HG03575 (cell line): ENCODE data around the gene TIMM29.
"Not testable (repeated sequence)": the region's sequence is repeated elsewhere in the genome, so short reads cannot be mapped to it uniquely, and the experiment has no call there.

Source experiments
- ATAC-seq: cut with Tn5 transposase; IDR thresholded peaks from one replicate; pipeline ENCODE4 v1.9.1; 2021; ENCODE audit not compliant: unreplicated experiment, insufficient number of reproducible peaks, low FRiP score; ENCODE audit errors: extremely low read depth

Gene TIMM29

DNA sequence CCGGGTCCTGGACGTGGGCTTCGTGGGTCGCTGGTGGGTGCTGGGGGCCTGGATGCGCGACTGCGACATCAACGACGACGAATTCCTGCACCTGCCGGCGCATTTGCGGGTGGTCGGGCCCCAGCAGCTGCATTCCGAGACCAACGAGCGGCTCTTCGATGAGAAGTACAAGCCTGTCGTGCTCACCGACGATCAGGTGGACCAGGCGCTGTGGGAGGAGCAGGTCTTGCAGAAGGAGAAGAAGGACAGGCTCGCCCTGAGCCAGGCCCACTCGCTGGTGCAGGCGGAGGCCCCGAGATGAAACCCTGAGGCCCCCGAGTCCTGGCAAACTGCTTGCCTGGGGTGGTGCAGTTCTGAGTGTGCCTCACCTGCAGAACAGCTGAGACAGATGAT, 787 bp downstream of the TIMM29 start:
- ATAC-seq, result no peak

DNA sequence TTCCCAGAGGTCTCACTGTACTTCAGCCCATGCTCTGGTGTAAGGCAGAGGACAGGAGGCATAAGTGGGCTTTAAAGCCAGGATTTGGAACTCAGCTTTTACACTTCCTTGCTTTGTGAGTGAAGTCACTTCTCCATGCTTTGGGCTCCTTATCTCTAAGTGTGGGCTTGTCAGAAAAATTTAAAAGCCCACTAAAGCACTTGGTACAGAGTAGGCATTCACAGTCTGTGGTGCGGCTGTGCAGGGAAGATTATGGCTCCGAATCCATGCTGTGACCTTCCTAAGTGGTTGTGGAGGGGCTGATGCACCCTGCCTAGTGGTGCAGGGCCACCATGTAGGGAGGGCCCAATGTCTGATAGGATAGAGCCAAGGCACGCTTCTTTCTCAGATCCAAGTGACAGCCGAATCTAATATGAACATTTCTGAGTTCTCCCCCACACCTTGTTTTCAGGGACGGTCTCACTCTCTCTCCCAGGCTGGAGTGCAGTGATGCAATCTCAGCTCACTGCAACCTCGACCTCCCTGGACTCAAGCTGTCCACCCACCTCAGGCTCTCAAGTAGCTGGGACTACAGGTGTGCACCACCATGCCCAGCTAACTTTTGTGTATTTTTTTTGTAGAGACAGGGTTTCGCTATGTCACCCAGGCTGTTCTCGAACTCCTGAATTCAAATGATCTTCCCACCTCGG, 6.9 kb downstream of the TIMM29 start:
- no peak for ATAC-seq

DNA sequence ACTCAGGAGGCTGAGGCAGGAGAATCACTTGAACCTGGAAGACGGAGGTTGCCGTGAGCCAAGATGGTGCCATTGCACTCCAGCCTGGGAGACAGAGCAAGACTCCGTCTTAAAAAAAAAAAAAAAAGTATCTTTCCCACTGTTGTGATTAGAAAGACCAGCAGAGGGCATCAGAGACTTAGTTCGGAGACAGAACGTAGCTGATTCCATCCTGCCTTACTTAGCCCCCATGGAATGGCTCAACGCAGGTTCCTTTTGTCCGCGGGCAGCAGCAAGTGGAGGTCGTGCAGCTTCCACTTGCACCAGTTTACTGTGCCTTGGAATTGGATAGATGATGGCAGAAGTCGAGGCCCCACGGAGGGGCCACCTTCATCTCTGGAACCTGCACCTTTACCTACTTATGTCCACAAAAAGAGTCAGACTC, 8.1 kb downstream of the TIMM29 start:
- ATAC-seq, result no peak

DNA sequence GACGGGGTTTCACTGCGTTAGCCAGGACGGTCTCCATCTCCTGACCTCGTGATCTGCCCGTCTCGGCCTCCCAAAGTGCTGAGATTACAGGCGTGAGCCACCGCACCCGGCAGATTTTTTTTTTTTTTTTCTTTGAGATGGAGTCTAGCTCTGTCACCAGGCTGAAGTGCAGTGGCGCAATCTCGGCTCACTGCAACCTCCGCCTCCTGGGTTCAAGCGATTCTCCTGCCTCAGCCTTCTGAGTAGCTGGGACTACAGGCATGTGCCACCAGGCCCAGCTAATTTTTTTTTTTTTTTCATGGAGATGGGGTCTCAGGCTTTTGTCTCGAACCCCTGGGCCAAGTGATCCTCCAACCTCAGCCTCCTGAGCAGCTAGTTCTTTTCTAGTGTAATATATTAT, 13.0 kb downstream of the TIMM29 start:
- ATAC-seq, result not testable (repeated sequence)

DNA sequence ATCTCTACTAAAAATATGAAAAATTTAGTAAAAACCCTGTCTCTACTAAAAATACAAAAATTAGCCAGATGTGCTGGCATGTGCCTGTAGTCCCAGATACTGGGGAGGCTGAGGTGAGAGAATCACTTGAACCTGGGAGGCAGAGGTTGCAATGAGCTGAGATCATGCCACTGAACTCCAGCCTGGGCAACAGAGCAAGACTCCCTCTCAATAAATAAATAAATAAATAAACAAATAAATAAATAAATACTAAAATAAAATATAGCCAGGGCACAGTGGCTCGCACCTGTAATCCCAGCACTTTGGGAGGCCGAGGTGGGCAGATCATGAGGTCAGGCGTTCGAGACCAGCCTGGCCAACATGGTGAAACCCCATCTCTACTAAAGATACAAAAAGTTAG, 14.8 kb downstream of the TIMM29 start:
- ATAC-seq, result not testable (repeated sequence)

DNA sequence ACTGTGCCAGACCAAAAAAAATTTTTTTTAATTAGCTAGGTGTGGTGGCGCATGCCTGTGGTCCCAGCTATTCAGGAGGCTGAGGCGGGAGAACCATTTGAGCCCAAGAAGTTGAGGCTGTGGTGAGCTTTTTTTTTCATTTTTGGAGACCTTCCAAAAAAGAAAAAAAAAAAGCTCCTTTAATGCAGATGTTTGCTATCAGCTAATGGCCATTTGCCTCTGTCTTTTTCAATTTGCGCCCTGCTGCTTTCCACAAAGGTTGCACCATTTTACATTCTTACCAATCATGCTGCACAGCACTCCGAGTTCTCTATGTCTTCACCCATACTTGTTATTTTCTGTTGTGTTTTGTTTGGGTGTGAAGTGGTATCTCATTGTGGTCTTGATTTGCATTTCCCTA, 16.7 kb downstream of the TIMM29 start:
- no peak for ATAC-seq

DNA sequence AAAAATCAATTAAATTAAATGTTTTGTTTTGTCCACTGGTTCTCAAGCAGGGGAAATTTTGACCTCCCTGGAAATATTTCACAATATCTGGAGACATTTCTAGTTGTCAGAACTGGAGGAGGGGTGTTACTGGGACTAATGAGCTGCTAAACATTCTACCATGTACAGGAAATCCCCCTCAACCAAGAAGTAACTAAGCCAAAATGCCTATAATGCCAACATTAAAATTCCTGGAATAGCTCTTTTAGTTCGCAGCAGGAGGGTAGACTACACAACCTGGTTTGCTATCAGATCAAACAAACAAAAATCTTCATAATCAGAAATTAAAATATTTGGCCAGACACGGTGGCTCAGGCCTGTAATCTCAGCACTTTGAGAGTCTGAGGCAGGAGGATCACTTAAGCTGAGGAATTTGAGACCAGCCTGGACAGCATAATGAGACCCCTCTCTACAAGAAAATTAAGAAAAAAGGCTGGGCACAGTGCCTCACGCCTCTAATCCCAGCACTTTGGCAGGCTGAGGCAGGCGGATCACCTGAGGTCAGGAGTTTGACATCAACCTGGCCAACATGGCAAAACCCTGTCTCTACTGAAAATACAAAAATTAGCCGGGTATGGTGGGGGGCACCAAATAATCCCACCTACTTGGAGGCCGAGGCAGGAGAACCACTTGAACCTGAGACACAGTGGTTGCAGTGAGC, 18.5 kb downstream of the TIMM29 start:
- ATAC-seq, result no peak

DNA sequence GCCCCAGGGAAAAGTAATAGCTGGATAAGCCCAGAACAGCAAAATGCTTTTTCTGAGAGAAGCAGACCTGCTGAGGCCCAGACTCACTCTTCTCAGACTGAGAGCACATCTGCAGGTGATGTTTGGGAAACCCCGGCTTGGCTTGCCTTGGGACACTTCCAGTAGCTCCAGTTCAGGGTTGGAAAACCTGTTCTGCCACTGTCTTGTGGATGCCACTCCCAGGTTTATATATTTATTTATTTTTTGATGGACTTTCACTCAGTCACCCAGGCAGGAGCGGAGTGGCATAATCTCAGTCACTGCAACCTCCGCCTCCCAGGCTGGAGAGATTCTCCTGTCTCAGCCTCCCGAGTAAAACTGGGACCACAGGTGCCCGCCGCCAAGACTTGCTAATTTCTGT, 24.2 kb downstream of the TIMM29 start:
- no peak for ATAC-seq

DNA sequence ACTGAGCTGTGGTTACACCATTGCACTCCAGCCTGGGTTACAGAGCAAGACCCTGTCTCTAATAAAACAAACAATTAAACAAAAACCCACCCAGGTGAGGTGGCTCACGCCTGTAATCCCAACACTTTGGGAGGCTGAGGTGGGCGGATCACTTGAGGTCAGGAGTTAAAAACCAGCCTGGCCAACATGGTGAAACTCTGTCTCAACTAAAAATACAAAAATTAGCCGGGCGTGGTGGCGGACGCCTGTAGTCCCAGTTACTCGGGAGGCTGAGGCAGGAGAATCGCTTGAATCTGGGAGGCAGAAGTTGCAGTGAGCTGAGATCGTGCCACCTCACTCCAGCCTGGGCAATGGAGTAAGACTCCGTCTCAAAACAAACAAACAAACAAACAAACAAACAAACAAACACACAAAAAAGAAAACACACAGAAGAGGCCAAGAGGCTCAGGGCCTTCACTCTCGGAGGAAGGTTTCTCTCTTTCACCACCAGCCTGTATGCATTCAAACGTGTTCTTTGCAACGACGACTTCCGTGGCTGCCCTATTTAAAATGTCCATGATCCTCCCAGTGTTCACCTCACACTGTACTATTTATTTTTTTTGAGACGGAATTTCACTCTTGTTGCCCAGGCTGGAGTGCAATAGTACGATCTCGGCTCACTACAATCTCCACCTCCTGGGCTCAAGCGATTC, 30.8 kb downstream of the TIMM29 start:
- not testable (repeated sequence) for ATAC-seq

DNA sequence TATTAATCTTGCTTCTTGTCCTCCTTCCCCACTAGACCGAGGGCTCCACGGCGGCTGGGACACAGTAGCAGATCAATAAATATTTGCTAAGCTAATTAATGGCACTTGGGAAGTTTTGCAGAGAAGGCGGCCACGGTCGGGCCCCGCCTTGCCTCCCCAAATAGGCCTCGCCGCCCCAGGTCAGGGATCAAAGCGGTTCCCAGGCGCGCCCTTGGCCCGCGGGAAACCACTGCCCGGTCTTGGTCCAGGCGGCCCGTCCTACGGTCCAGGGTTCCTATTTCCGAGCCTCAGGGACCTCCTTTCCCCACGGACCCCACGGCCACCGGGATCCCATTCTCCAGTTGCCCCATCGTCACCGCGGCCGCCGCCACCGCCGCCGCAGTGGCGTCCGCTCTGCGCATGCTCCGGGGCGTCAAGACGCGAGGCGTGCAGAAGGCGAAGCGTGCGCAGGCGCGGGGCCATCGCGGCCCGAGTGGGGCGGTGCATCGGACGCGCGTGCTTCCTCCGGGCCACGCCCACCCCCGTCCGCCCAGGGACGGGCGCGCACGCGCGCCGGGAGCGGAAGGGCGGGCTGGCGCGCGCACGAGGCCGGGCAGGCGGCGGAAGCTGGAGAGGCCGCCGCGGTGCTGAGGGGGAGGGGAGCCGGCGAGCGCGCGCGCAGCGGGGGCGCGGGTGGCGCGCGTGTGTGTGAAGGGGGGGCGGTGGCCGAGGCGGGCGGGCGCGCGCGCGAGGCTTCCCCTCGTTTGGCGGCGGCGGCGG, 31.9 kb downstream of the TIMM29 start, which contains the start of gene SMARCA4:
SMARCA4 (plus strand) TSS at position 717 of the 759 bp plus-strand sequence. CDS start 23,122 bp downstream, outside the sequence.
- no peak for ATAC-seq

DNA sequence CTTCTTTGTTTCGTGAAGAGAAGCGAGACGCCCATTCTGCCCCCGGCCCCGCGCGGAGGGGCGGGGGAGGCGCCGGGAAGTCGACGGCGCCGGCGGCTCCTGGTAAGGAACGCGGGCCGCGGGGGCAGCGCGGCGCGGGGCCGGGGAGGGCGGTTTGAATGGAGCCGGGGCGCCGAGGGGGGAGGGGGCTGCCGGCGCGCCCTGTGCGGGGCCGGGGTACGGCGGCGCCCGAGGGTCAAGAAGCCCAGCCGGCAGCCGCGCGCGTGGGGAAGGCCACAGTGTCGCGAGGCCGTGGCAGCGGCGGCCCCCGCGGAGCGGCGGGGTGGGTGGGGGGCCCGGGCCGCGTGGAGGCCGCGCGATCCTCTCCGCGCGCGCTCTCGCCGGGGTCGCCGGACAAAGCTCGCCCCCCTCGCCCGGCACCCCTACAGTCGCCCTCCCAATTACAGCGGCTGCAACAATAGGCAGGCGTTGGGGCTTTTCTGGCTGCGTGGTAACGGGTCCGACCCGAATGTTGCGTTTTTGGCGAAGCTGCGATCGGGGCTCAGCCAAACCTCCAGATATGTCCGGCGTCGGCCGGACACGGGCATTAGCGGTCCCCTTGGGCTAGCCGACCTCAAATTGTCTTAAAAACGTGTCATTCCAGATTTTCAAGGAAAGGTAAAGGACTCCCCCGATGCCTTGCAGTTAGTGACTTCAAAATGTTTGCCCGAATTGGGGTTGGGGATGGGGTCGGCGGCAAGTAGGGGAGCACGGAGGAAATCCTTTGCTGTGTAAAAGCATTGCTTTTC, 32.7 kb downstream of the TIMM29 start:
- ATAC-seq, result no peak

DNA sequence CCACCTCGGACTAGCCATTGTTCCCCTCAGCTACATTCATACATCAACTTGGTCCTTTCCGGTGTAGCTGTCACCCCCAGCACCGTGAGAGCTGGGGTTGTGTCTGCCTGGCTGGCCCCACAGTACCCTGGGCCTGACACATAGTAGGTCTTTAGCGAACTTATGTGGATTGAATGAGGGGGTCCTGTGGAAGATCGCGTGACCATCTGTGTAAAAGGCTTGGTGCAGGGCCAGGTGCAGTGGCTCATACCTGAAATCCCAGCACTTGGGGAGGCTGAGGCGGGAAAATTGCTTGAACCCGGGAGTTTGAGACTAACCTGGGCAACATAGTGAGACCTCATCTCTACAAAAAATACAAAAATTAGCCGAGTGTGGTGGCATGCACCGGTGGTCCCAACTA, 34.3 kb downstream of the TIMM29 start:
- ATAC-seq, result no peak

DNA sequence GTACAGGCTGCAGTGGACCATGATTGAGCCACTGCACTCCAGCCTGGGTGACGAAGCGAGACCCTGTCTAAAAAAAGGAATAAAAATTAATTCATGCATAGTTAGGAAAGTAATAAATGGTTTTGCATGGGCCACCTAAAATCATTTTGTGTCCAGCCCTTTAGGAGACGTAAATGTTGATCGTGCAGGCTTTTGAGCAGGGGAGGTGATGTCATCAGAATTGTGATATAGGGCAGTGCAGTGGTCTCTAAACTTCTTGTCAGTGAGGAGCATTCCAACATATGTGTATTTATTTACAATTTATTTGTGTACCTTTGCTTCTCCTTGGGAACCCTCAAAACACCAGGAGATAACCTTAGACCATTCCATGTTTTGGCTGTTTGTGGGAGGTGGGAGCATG, 35.3 kb downstream of the TIMM29 start:
- no peak for ATAC-seq

DNA sequence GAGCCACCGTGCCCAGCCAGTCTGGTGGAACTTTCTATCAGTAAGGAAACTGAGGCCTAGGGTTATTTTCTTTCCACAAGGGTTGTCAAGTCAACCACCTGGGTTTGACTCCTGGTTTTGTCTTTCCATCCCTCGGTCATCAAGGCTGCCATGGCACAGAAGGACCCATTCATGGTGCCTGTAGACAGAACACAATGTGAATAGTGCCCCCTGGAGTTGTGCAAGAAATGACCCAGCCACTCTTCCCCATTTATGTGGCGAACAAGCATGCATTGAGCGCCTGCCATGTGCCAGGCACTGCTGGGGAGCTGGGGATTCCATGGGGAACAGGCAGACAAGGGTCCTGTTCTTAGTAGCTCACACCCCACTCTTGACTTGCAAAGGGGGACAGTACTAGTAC, 36.3 kb downstream of the TIMM29 start:
- no peak for ATAC-seq

DNA sequence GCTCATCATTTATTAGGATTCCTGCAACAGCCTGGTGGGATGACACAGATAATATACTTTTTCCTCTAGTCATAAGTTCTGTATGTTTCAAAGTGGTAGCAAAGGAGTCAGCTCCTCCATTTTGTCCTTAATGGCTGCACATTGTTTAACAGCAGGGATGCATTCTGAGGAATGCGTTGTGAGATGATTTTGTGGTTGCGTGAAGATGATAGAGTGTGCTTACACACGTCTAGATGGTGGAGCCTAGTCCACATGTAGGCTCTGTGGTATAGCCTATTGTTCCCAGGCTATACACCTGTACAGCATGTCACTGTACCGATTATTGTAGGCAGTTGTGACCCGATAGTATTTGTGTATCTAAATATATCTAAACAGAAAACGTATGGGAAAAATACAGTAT, 36.8 kb downstream of the TIMM29 start:
- ATAC-seq, result no peak

DNA sequence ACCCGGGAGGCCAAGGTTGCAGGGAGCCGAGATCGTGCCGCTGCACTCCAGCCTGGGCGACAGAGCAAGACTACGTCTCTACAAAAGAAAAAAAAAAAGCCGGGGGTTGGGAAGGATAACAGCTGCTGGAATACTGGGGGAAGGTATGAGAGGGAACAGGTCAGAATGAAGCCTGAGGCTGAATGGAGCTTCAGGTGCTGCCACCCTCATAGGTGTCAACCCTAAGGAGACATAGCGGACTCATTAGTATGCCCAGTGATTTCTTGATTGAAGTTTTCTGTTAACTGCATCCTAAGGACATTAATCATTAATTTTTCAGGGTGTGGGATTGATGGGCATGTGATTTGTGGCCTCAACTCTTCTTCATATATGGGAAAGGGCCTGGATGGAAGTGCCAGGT, 38.2 kb downstream of the TIMM29 start:
- no peak for ATAC-seq

DNA sequence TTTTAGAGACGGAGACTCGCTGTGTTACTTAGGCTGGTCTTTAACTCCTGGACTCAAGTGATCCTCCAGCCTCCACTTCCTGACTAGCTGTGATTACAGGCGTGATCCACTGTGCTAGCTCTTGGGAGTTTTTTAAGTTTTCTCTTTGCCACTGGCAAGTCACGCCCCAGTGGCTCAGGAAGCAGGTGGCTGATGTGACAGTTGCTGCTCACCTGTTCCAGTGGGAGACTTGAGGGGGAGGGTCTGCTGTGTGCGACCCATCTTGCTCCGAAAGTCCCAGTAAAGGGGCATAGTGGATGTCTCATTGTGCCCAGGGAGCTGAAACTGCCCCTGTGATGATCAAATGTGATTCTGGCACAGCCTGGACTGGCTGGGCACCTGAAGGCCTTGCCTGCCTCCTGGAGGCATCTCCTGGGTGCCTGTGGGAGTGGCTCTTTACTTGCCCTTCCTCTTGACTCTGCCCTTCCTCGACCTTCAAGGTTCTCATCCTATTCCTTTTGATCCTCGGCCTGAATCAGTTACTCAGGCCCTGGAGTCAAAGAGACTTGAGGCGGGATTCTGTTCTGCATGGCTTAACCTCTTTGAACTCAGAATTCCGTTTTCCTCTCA, 40.0 kb downstream of the TIMM29 start:
- no peak for ATAC-seq

DNA sequence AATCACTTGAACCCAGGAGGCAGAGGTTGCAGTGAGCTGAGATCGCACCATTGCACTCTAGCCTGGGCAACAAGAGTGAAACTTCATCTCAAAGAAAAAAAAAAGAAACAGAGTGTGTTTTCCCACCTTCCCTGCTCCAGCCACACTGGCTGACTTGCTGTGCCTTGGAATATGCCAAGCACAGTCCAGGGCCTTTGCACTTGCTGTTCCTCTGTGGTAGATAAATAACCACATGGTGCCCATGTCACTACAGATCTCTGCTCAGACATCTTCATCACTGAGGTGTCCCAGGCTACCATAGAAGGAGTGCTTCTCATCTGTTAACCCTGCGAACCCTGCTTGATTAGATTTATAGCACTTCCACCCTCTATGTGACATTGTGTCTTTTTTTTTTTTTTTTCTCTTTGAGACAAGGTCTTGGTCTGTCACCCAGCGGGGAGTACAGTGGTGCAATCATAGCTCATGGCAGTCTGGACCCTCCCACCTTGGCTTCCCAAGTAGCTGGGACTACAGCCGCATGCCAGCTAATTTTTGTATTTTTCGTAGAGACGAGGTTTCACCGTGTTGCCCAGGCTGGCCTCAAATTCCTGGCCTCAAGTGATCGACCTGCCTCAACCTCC, 42.6 kb downstream of the TIMM29 start:
- ATAC-seq, result no peak
